ENCODE data around the gene RHBDD1. TPM values are rescaled to one million over a fixed set of nuclear protein-coding genes. Genes with fewer than 3 reads are reported as not detected.

Gene RHBDD1
- total and polyA plus RNA-seq, 2 donors from 2014 or later: 8.3 to 49.9 TPM

GRCh38 chr2:226892729-226893128 lies 56.9 kb downstream of the RHBDD1 start:
- no peaks in the 10 kb centered on the region for H3K27me3 ChIP-seq (ENCODE audit: control insufficient read depth, insufficient read depth, low read length)
- intact Hi-C loops (cut with DNase I): no loop called here
- TF ChIP-seq, protein P1, sequence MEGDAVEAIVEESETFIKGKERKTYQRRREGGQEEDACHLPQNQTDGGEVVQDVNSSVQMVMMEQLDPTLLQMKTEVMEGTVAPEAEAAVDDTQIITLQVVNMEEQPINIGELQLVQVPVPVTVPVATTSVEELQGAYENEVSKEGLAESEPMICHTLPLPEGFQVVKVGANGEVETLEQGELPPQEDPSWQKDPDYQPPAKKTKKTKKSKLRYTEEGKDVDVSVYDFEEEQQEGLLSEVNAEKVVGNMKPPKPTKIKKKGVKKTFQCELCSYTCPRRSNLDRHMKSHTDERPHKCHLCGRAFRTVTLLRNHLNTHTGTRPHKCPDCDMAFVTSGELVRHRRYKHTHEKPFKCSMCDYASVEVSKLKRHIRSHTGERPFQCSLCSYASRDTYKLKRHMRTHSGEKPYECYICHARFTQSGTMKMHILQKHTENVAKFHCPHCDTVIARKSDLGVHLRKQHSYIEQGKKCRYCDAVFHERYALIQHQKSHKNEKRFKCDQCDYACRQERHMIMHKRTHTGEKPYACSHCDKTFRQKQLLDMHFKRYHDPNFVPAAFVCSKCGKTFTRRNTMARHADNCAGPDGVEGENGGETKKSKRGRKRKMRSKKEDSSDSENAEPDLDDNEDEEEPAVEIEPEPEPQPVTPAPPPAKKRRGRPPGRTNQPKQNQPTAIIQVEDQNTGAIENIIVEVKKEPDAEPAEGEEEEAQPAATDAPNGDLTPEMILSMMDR (IDR thresholded peaks at IDR 0.05; ENCODE audit: borderline replicate concordance, extremely low read depth, insufficient read depth): no peak
- H3K36me3 ChIP-seq (ENCODE audit: control insufficient read depth in 2 of 3, insufficient read depth in 3 of 3, low read length in 3 of 3): no peaks in the 10 kb centered on the region
- H3K4me1 ChIP-seq (ENCODE audit: control insufficient read depth in 2 of 3, insufficient read depth in 2 of 3, low read depth in 1 of 3, low read length in 3 of 3): no peaks in the 10 kb centered on the region
- no peak for FAIRE-seq
- no peak overlapping the region for H3K4me3 ChIP-seq (ENCODE audit: low read length in 3 of 3)
- DNase-seq: no peak
- H3K9me3 ChIP-seq (ENCODE audit: control insufficient read depth in 2 of 3, insufficient read depth in 1 of 3, low read length in 3 of 3): no peaks in the 10 kb centered on the region
- H3K27ac ChIP-seq (ENCODE audit: low read depth in 2 of 2, low read length in 2 of 2): no peak overlapping the region
- no peak overlapping the region for H3K9ac ChIP-seq (ENCODE audit: low read length in 3 of 3)

DNA sequence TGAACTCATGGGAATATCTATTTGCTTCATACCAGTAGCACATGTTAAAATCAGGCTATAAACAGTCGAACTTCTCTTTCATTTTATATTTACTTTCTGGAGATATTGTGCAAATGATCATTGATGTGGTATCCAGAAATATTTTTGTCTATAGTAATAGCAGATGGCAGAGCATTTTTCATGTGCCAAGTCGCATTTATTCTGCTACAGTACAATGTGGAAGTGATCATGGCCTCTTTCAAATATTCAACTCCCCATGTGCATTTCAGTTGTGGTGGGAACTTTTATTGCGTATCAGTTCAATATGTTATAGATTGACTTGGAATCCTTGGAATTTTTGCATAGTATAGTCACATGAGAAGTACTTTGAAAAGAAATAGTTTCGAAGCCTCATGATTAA lies 57.4 kb downstream of the RHBDD1 start:
- no peak overlapping the region for H3K9ac ChIP-seq (ENCODE audit: low read length in 3 of 3)
- no peaks in the 10 kb centered on the region for H3K4me1 ChIP-seq (ENCODE audit: control insufficient read depth in 2 of 3, insufficient read depth in 2 of 3, low read depth in 1 of 3, low read length in 3 of 3)
- TF ChIP-seq, protein P1 (IDR thresholded peaks at IDR 0.05; ENCODE audit: borderline replicate concordance, extremely low read depth, insufficient read depth): no peak
- DNase-seq (no peak), FAIRE-seq (no peak)
- no peaks in the 10 kb centered on the region for H3K36me3 ChIP-seq (ENCODE audit: control insufficient read depth in 2 of 3, insufficient read depth in 3 of 3, low read length in 3 of 3)
- H3K27me3 ChIP-seq (ENCODE audit: control insufficient read depth, insufficient read depth, low read length): no peaks in the 10 kb centered on the region
- no peaks in the 10 kb centered on the region for H3K9me3 ChIP-seq (ENCODE audit: control insufficient read depth in 2 of 3, insufficient read depth in 1 of 3, low read length in 3 of 3)
- H3K4me3 ChIP-seq (ENCODE audit: low read length in 3 of 3): no peak overlapping the region
- H3K27ac ChIP-seq (ENCODE audit: low read depth in 2 of 2, low read length in 2 of 2): no peak overlapping the region
- intact Hi-C loops (cut with DNase I): no loop called here

DNA sequence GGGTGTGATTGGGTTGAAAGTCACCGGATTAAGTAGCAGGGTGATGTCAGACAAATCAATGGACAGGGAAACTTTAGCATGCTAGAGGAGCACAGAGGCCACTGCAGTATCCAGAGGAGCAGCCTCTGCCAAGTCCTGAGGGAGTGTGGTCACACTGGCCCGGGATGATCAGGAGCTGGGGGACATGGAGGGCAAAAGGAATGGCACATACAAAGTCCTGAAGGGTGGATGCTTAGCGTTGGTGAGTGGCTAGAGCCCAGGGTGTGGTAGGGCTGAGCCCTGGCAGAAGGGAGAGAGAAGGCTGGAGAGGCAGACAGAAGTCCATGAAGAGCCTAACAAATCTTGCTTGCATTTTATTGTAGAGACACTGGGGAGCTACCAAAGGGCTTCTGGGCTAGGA lies 58.9 kb downstream of the RHBDD1 start:
- no peak for FAIRE-seq

More for the DNA sequence above, 58.9 kb downstream of the RHBDD1 start:
- H3K4me3 ChIP-seq (ENCODE audit: low read length in 3 of 3): no peak overlapping the region
- intact Hi-C loops (cut with DNase I): no loop called here
- H3K4me1 ChIP-seq (ENCODE audit: control insufficient read depth in 2 of 3, insufficient read depth in 2 of 3, low read depth in 1 of 3, low read length in 3 of 3): no peaks in the 10 kb centered on the region
- TF ChIP-seq, protein P1 (IDR thresholded peaks at IDR 0.05; ENCODE audit: borderline replicate concordance, extremely low read depth, insufficient read depth): no peak
- DNase-seq: no peak
- no peaks in the 10 kb centered on the region for H3K36me3 ChIP-seq (ENCODE audit: control insufficient read depth in 2 of 3, insufficient read depth in 3 of 3, low read length in 3 of 3)
- no peaks in the 10 kb centered on the region for H3K9me3 ChIP-seq (ENCODE audit: control insufficient read depth in 2 of 3, insufficient read depth in 1 of 3, low read length in 3 of 3)
- H3K27ac ChIP-seq (ENCODE audit: low read depth in 2 of 2, low read length in 2 of 2): no peak overlapping the region
- no peaks in the 10 kb centered on the region for H3K27me3 ChIP-seq (ENCODE audit: control insufficient read depth, insufficient read depth, low read length)
- H3K9ac ChIP-seq (ENCODE audit: low read length in 3 of 3): no peak overlapping the region

All from kidney (tissue), 14 donors.